HepG2 (cell line): ENCODE data around the gene NEDD8. TPM values are rescaled to one million over a fixed set of nuclear protein-coding genes. Genes with fewer than 3 reads are reported as not detected.

Source experiments
- ATF2 ChIP-seq: sonication (generic); formaldehyde crosslinking; IDR thresholded peaks from 2 replicates; pipeline ENCODE4 v1.4.0; 2020; ENCODE audit warnings: missing genetic modification reagents
- ZBTB49 ChIP-seq: sonication (generic); formaldehyde crosslinking; IDR thresholded peaks from 2 replicates; pipeline ENCODE4 v1.4.0; 2020; ENCODE audit warnings: missing genetic modification reagents, borderline replicate concordance
- ZNF317 ChIP-seq: sonication (generic); formaldehyde crosslinking; IDR thresholded peaks from 2 replicates; pipeline ENCODE4 v1.5.0; 2020; ENCODE audit warnings: mild to moderate bottlenecking, missing genetic modification reagents
- ZNF710 ChIP-seq: sonication (generic); formaldehyde crosslinking; IDR thresholded peaks from 2 replicates; pipeline ENCODE4 v1.5.0; 2020; ENCODE audit warnings: mild to moderate bottlenecking, missing genetic modification reagents, borderline replicate concordance
- polyA plus RNA-seq, 8 experiments: library from polyadenylated mRNA; depleted of rRNA in 3 of 8; stranded (reverse) in 7 of 8; unstranded in 1 of 8; fragments of >200 nt; fragmentation: Illumina TruSeq in 4 of 8; extraction: Trizol in 4 of 8; gene quantifications; 2 replicates each; pipeline versions ENCODE4 v1.2.1 to v1.2.3, GENCODE V29; 2011 to 2016; ENCODE audit warnings: low read depth in 4 of 8, missing spikeins in 1 of 8, mixed read lengths in 1 of 8; ENCODE audit not compliant: insufficient read depth in 1 of 8
- total RNA-seq, 5 experiments: library from RNA; depleted of rRNA; stranded (reverse); fragments of >200 nt; fragmentation: Illumina TruSeq; extraction: Trizol; gene quantifications; 2 replicates each; pipeline ENCODE4 v1.2.3, GENCODE V29; 2016; ENCODE audit warnings: low read depth in 1 of 5
- TF ChIP-seq, protein P1 (sequence below): sonication (generic); formaldehyde crosslinking; IDR thresholded peaks from 2 replicates; pipeline ENCODE4 v1.8.1; 2022; ENCODE audit warnings: low read depth, mild to moderate bottlenecking, missing genetic modification reagents

The NEDD8 gene
- total and polyA plus RNA-seq, 2 of the 13 experiments (the other 11 are each of a cell fraction or from before 2014, with no cell fraction given), result 535 to 713 TPM

GRCh38 chr14:24207625-24208024, 24.5 kb downstream of the NEDD8 start (continued):
- TF ChIP-seq, protein P1, sequence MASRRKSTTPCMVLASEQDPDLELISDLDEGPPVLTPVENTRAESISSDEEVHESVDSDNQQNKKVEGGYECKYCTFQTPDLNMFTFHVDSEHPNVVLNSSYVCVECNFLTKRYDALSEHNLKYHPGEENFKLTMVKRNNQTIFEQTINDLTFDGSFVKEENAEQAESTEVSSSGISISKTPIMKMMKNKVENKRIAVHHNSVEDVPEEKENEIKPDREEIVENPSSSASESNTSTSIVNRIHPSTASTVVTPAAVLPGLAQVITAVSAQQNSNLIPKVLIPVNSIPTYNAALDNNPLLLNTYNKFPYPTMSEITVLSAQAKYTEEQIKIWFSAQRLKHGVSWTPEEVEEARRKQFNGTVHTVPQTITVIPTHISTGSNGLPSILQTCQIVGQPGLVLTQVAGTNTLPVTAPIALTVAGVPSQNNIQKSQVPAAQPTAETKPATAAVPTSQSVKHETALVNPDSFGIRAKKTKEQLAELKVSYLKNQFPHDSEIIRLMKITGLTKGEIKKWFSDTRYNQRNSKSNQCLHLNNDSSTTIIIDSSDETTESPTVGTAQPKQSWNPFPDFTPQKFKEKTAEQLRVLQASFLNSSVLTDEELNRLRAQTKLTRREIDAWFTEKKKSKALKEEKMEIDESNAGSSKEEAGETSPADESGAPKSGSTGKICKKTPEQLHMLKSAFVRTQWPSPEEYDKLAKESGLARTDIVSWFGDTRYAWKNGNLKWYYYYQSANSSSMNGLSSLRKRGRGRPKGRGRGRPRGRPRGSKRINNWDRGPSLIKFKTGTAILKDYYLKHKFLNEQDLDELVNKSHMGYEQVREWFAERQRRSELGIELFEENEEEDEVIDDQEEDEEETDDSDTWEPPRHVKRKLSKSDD, result no peak
- TF ChIP-seq ATF2 (CRISPR knock-in tag) (no peak), ZNF317 (CRISPR knock-in tag) (no peak), ZBTB49 (CRISPR knock-in tag) (no peak), ZNF710 (CRISPR knock-in tag) (no peak)
